Measurements from ENCODE around the gene TCOF1.

DNA sequence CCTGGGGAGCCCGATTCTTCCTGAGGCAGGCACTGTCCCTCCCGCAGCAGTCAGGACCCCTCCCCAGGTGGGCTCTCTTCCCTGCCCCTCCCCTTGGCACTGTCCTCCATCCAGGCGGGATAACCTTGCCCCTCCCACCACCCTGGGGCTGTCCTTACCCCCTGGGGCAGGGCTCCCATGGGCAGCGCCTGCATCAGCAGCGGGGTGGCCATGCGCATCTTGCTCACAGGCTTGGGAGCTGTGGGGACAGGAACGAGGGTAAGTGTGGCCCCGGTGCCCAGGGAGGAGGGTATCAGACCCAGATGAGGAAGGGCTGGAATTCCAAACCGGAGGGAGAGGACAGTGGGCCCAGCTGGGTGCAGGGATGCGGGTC lies 49.2 kb downstream of the TCOF1 start:
- TF ChIP-seq, protein P1, sequence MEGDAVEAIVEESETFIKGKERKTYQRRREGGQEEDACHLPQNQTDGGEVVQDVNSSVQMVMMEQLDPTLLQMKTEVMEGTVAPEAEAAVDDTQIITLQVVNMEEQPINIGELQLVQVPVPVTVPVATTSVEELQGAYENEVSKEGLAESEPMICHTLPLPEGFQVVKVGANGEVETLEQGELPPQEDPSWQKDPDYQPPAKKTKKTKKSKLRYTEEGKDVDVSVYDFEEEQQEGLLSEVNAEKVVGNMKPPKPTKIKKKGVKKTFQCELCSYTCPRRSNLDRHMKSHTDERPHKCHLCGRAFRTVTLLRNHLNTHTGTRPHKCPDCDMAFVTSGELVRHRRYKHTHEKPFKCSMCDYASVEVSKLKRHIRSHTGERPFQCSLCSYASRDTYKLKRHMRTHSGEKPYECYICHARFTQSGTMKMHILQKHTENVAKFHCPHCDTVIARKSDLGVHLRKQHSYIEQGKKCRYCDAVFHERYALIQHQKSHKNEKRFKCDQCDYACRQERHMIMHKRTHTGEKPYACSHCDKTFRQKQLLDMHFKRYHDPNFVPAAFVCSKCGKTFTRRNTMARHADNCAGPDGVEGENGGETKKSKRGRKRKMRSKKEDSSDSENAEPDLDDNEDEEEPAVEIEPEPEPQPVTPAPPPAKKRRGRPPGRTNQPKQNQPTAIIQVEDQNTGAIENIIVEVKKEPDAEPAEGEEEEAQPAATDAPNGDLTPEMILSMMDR (IDR thresholded peaks at IDR 0.05; ENCODE audit: extremely low read depth in 1 of 2, insufficient read depth in 1 of 2, low read depth in 1 of 2, low read length in 2 of 2) = no peak
- TF ChIP-seq POLR2A (IDR thresholded peaks at IDR 0.05; ENCODE audit: low read depth, low read length) = no peak
- no peak for TF ChIP-seq POLR2AphosphoS5 (IDR thresholded peaks at IDR 0.05; ENCODE audit: insufficient read depth, low read depth, low read length)

Measured in endothelial cell of umbilical vein (primary cell).